Activated naive CD4-positive, alpha-beta T cell treated with anti-CD3 and anti-CD28 coated beads, Interleukin-2, amount 50 U/mL, for 24 hours (primary cell): ENCODE results near the gene CDK19.
"Not testable (repeated sequence)": the region's sequence is repeated elsewhere in the genome, so short reads cannot be mapped to it uniquely, and the experiment has no call there.

Experiments used
- H3K27ac Mint-ChIP-seq: one replicate; pipeline ENCODE4 v1.8.0; 2021; ENCODE audit warnings: mild to moderate bottlenecking, mixed read lengths
- H3K27me3 Mint-ChIP-seq: one replicate; pipeline ENCODE4 v1.8.0; 2021; ENCODE audit warnings: mixed read lengths
- H3K36me3 Mint-ChIP-seq: one replicate; pipeline ENCODE4 v1.8.0; 2021; ENCODE audit warnings: mixed read lengths
- H3K4me1 Mint-ChIP-seq: one replicate; pipeline ENCODE4 v1.8.0; 2021; ENCODE audit warnings: mixed read lengths
- H3K4me3 Mint-ChIP-seq: one replicate; pipeline ENCODE4 v1.8.0; 2021; ENCODE audit warnings: mild to moderate bottlenecking, mixed read lengths
- H3K9me3 Mint-ChIP-seq: one replicate; pipeline ENCODE4 v1.8.0; 2021; ENCODE audit warnings: mixed read lengths

The CDK19 gene

DNA sequence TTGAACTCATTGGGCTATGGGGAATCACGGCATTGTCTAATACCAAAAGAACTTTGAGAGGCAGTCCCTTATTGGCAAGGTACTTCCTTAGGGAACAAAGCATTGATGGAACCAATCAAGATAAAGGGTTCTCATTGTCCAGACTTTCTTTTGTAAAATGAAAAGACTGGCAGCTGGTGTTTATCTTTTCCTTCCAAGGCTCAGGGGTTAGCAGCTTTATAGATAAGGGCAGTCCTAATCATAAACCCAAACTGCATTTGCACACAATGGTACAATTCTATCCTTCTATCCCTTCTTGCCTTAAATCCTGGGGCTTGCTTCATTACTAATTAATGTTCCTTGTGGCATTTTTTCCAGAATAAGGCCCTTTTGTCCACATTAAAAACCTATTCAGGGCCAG is 28.6 kb downstream of the CDK19 start:
- peaks cover 9% of the 10 kb centered on the region for H3K36me3 Mint-ChIP-seq
- H3K27me3 Mint-ChIP-seq = no peaks in the 10 kb centered on the region
- no peak overlapping the region for H3K27ac Mint-ChIP-seq
- no peak overlapping the region for H3K4me3 Mint-ChIP-seq
- peaks cover 33% of the 10 kb centered on the region for H3K4me1 Mint-ChIP-seq
- peaks cover 3% of the 10 kb centered on the region for H3K9me3 Mint-ChIP-seq

DNA sequence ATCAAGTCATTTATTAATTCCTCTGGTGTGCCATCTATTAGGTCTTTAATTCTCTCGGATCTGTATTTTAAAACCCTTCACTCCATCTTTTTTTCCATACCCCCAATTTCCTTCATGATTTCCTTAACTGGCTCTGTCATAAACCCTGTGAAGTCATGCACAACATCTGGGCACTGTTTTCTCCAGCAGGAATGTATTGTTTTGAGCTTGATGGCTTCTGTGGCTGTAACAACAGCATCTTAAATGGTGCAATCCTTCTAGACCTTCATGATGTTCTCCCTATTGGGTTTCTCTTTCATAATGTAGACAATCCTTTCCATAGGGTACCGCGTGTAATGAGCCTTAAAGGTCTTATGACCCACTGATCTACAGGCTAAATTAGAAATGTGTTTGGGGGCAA is 29.0 kb downstream of the CDK19 start:
- no peaks in the 10 kb centered on the region for H3K27me3 Mint-ChIP-seq
- H3K4me1 Mint-ChIP-seq = peaks cover 34% of the 10 kb centered on the region
- peaks cover 3% of the 10 kb centered on the region for H3K9me3 Mint-ChIP-seq
- no peak overlapping the region for H3K4me3 Mint-ChIP-seq
- peaks cover 9% of the 10 kb centered on the region for H3K36me3 Mint-ChIP-seq
- no peak overlapping the region for H3K27ac Mint-ChIP-seq

DNA sequence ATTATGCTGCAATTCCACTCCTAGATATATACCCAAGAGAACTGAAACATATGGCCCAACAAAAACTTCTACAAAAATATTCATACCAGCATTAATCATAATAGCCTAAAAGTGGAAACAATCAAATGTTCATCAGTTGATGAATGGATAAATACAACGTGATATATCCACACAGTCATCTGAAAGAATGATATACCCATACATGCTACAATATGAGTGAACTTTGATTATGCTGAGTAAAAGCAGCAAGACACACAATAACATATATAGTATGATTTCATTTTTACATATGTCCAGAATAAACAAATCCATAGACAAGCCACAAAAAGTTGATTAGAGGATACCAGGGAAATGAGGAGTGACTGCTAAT is 30.7 kb downstream of the CDK19 start:
- peaks cover 38% of the 10 kb centered on the region for H3K4me1 Mint-ChIP-seq
- no peak overlapping the region for H3K27ac Mint-ChIP-seq
- H3K4me3 Mint-ChIP-seq = no peak overlapping the region
- H3K27me3 Mint-ChIP-seq = no peaks in the 10 kb centered on the region
- H3K9me3 Mint-ChIP-seq = peaks cover 3% of the 10 kb centered on the region
- peaks cover 9% of the 10 kb centered on the region for H3K36me3 Mint-ChIP-seq

GRCh38 chr6:110781522-110782214 is 33.6 kb downstream of the CDK19 start:
- Mint-ChIP-seq H3K36me3 (peaks cover 6% of the 10 kb centered on the region), H3K27ac (no peak overlapping the region), H3K4me3 (no peak overlapping the region), H3K27me3 (no peaks in the 10 kb centered on the region), H3K4me1 (peaks cover 38% of the 10 kb centered on the region), H3K9me3 (peaks cover 3% of the 10 kb centered on the region)

DNA sequence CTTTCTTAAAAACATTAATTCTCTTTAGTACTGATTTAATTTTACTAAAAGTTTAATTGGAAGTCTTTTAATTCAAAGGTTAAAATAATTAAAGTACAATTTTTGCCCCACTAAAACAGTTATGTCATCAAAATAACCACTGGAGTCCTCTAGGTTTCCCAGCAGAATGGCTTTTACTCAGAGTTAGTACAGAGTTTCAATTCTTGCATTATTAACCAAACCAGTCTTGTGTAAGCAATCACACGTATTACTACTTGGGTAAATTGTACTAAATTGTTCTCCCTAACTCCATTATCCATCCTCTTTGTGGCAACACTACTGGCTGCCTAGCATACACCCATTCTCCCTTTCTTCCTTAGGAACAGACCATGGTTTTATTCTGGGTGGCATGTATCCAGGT is 36.9 kb downstream of the CDK19 start:
- H3K4me3 Mint-ChIP-seq = no peak overlapping the region
- H3K4me1 Mint-ChIP-seq = peaks cover 18% of the 10 kb centered on the region
- H3K9me3 Mint-ChIP-seq = no peaks in the 10 kb centered on the region
- H3K27me3 Mint-ChIP-seq = no peaks in the 10 kb centered on the region
- peaks cover 5% of the 10 kb centered on the region for H3K36me3 Mint-ChIP-seq
- H3K27ac Mint-ChIP-seq = no peak overlapping the region

- Mint-ChIP-seq H3K4me1 (peaks cover 12% of the 10 kb centered on the region), H3K9me3 (no peaks in the 10 kb centered on the region), H3K4me3 (no peak overlapping the region), H3K27ac (no peak overlapping the region), H3K36me3 (peaks cover 5% of the 10 kb centered on the region), H3K27me3 (no peaks in the 10 kb centered on the region)
These were observed 37.6 kb downstream of the CDK19 start for GRCh38 chr6:110777636-110778035.

DNA sequence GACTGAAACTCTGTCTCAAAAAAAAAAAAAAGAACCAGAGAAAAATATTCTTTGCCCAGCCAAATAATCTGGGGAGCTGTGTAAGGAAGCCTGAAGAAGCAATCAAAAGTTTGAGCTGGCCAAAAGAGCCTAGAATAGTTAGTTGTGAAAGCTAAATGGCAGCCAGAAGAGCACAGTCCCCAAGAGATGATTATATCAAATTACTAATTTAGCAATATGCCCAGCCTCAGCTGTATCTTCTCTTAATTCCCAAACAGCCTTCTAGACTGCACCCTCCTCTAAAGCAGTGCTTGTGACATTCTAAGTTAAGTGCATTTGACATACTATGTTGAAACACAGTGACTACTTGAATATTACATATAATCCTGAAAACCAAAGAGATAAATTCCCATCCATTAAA is 38.9 kb downstream of the CDK19 start:
- no peaks in the 10 kb centered on the region for H3K9me3 Mint-ChIP-seq
- no peak overlapping the region for H3K4me3 Mint-ChIP-seq
- H3K27me3 Mint-ChIP-seq = no peaks in the 10 kb centered on the region
- peaks cover 12% of the 10 kb centered on the region for H3K36me3 Mint-ChIP-seq
- peaks cover 5% of the 10 kb centered on the region for H3K4me1 Mint-ChIP-seq
- no peak overlapping the region for H3K27ac Mint-ChIP-seq

DNA sequence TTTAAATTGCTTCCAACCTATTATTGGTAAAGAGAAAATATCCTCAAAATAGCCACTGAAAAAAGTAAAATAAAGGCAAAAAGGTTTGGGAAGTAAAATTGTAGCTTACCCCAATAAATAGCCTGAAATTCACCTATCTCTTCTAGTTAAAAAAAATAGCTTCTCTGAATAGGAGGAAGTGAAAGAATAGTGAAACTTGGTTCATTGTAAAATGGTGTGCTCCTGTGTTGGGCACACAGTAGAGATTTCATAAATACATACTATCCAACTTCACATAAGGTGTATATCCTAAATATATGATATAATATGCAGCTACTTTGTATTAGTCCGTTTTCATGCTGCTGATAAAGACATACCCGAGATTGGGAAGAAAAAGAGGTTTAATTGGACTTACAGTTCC is 45.3 kb downstream of the CDK19 start:
- Mint-ChIP-seq H3K9me3 (no peaks in the 10 kb centered on the region), H3K36me3 (peaks cover 26% of the 10 kb centered on the region), H3K4me3 (no peak overlapping the region), H3K27ac (no peak overlapping the region), H3K4me1 (no peaks in the 10 kb centered on the region), H3K27me3 (no peaks in the 10 kb centered on the region)

GRCh38 chr6:110768057-110768456 is 47.2 kb downstream of the CDK19 start:
- Mint-ChIP-seq H3K36me3 (peaks cover 31% of the 10 kb centered on the region), H3K27ac (no peak overlapping the region), H3K4me1 (no peaks in the 10 kb centered on the region), H3K9me3 (no peaks in the 10 kb centered on the region), H3K27me3 (no peaks in the 10 kb centered on the region), H3K4me3 (no peak overlapping the region)

DNA sequence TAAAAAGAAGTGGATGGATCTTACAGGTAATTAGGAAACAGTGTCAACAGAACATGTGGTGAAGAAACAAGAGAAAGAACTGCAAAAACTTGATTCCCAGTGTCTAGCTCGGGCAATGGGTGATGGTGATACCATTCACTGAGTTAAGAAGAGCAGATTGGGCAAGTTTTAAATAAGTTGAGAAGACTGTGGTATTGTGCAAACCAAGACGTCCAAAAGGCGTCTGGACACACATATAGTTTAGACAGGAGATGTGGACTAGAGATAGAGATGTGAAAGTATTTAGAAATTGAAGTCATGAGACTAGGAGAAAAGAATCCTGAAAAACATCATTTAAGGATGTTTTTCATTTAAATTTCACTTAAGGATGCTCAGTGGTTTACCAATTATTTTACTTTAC is 53.9 kb downstream of the CDK19 start:
- Mint-ChIP-seq H3K9me3 (no peaks in the 10 kb centered on the region), H3K27me3 (no peaks in the 10 kb centered on the region), H3K4me3 (no peak overlapping the region), H3K27ac (no peak overlapping the region), H3K4me1 (peaks cover 13% of the 10 kb centered on the region), H3K36me3 (peaks cover 18% of the 10 kb centered on the region)

DNA sequence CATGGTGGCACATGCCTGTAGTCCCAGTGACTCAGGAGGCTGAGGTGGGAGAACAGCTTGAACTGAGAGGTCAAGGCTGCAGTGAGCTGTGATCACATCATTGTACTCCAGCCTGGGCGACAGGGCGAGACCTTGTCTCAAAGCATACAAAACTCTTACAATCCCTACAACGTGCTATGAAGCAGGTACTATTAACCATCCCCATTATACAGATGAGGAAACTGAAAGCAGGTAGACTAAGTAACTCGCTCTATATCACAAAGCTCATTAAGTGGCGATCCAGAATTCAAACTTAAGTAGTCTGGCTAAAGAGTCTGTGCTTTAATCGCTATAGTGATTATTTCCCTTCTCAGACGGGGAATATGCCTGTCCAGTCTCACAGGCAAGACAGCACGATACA is 54.7 kb downstream of the CDK19 start:
- Mint-ChIP-seq H3K36me3 (peaks cover 13% of the 10 kb centered on the region), H3K27me3 (no peaks in the 10 kb centered on the region), H3K4me3 (no peak overlapping the region), H3K4me1 (peaks cover 13% of the 10 kb centered on the region), H3K9me3 (no peaks in the 10 kb centered on the region), H3K27ac (no peak overlapping the region)

- Mint-ChIP-seq H3K4me1 (peaks cover 13% of the 10 kb centered on the region), H3K36me3 (peaks cover 13% of the 10 kb centered on the region)
- H3K27me3 Mint-ChIP-seq, H3K27ac Mint-ChIP-seq, H3K9me3 Mint-ChIP-seq, H3K4me3 Mint-ChIP-seq: not testable (repeated sequence)
These were observed 55.2 kb downstream of the CDK19 start for GRCh38 chr6:110760098-110760497.

DNA sequence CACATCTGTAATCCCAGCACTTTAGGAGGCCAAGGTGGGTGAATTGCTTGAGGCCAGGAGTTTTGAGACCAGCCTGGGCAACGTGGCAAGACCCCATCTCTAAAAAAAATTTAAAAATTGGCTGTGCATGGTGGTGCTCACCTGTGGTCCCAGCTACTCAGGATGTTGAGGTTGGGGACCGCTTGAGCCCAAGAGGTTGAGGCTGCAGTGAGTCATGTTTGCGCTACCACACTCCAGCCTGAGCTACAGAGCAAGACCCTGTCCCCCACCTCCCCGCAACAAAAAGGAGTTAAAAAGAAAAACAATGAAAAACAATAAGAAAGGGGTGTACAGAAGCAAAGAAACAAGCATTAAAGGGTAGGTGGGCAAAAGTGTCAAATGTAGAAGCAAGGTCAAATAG is 57.3 kb downstream of the CDK19 start:
- H3K4me1 Mint-ChIP-seq = peaks cover 13% of the 10 kb centered on the region
- H3K27ac Mint-ChIP-seq = no peak overlapping the region
- no peaks in the 10 kb centered on the region for H3K9me3 Mint-ChIP-seq
- peaks cover 6% of the 10 kb centered on the region for H3K36me3 Mint-ChIP-seq
- H3K4me3 Mint-ChIP-seq = no peak overlapping the region
- no peaks in the 10 kb centered on the region for H3K27me3 Mint-ChIP-seq

GRCh38 chr6:110756817-110757216 is 58.5 kb downstream of the CDK19 start:
- H3K27ac Mint-ChIP-seq = no peak overlapping the region
- H3K4me1 Mint-ChIP-seq = peaks cover 13% of the 10 kb centered on the region
- H3K36me3 Mint-ChIP-seq = peaks cover 6% of the 10 kb centered on the region
- H3K9me3 Mint-ChIP-seq = no peaks in the 10 kb centered on the region
- H3K4me3 Mint-ChIP-seq = no peak overlapping the region
- no peaks in the 10 kb centered on the region for H3K27me3 Mint-ChIP-seq

GRCh38 chr6:110755411-110755834 is 59.8 kb downstream of the CDK19 start:
- H3K4me1 Mint-ChIP-seq = peaks cover 11% of the 10 kb centered on the region

GRCh38 chr6:110753936-110754668 is 61.2 kb downstream of the CDK19 start:
- H3K36me3 Mint-ChIP-seq, H3K27ac Mint-ChIP-seq, H3K4me3 Mint-ChIP-seq, H3K9me3 Mint-ChIP-seq, H3K27me3 Mint-ChIP-seq: not testable (repeated sequence)
- H3K4me1 Mint-ChIP-seq = peaks cover 16% of the 10 kb centered on the region

More at GRCh38 chr6:110755411-110755834, 59.8 kb downstream of the CDK19 start:
- Mint-ChIP-seq H3K27ac (no peak overlapping the region), H3K4me3 (no peak overlapping the region), H3K27me3 (no peaks in the 10 kb centered on the region), H3K36me3 (peaks cover 6% of the 10 kb centered on the region), H3K9me3 (no peaks in the 10 kb centered on the region)
